H1 (cell line): Measurements from ENCODE around the gene EXT2.

ENCODE experiments used
- CBX8 ChIP-seq: fragments of 300-800, 300-1000 bp; sonication (generic); IDR thresholded peaks from 2 replicates; pipeline ENCODE4 v1.7.1; 2016; ENCODE audit warnings: low read depth, low read length, borderline replicate concordance
- CTCF ChIP-seq, 3 experiments: IDR thresholded peaks; 1 replicate in 2 of 3; 2 replicates in 1 of 3; pipeline versions ENCODE4 v1.5.1 to v1.6.1; 2011; ENCODE audit warnings: low read length in 3 of 3, mild to moderate bottlenecking in 3 of 3, inconsistent platforms in 2 of 3, low read depth in 1 of 3, moderate library complexity in 1 of 3; ENCODE audit not compliant: insufficient read depth in 1 of 3; ENCODE audit errors: control extremely low read depth in 1 of 3
- EGR1 ChIP-seq: IDR thresholded peaks from 2 replicates; pipeline ENCODE4 v1.6.1; 2011; ENCODE audit warnings: low read depth, low read length, borderline replicate concordance
- EP300 ChIP-seq, 2 experiments: IDR thresholded peaks; 1 replicate in 1 of 2; 2 replicates in 1 of 2; pipeline ENCODE4 v1.6.1; 2011 to 2012; ENCODE audit warnings: low read depth in 2 of 2, low read length in 2 of 2, mild to moderate bottlenecking in 2 of 2, borderline replicate concordance in 1 of 2, inconsistent platforms in 1 of 2, moderate library complexity in 1 of 2
- EZH2 ChIP-seq: fragments of 200-600 bp; sonication (generic); IDR thresholded peaks from 2 replicates; pipeline ENCODE4 v1.7.1; 2012; ENCODE audit warnings: low read depth, mild to moderate bottlenecking, moderate library complexity, low read length, inconsistent platforms; ENCODE audit not compliant: severe bottlenecking
- HDAC2 ChIP-seq, 2 experiments: fragments of 300-600 bp in 1 of 2; sonication (generic) in 1 of 2; IDR thresholded peaks; 2 replicates each; pipeline ENCODE4 v1.6.1; 2011 to 2012; ENCODE audit warnings: low read depth in 2 of 2, low read length in 2 of 2, mild to moderate bottlenecking in 2 of 2, moderate library complexity in 2 of 2, borderline replicate concordance in 1 of 2, inconsistent platforms in 1 of 2
- YY1 ChIP-seq: IDR thresholded peaks from 2 replicates; pipeline ENCODE4 v1.6.1; 2011; ENCODE audit warnings: low read depth, mild to moderate bottlenecking, low read length
- TF ChIP-seq, protein P1 (sequence below): IDR thresholded peaks from 2 replicates; pipeline ENCODE4 v1.6.1; 2012; ENCODE audit warnings: inconsistent platforms

- TF ChIP-seq EP300 (IDR thresholded peaks at IDR 0.05; ENCODE audit: borderline replicate concordance in 1 of 2, low read depth in 2 of 2, low read length in 2 of 2) (no peak), CBX8 (no peak), EZH2 (no peak), CTCF (IDR thresholded peaks at IDR 0.05; ENCODE audit: control extremely low read depth in 1 of 3, insufficient read depth in 1 of 3, low read depth in 1 of 3, low read length in 3 of 3) (no peak), EGR1 (no peak), HDAC2 (IDR thresholded peaks at IDR 0.05; ENCODE audit: borderline replicate concordance in 1 of 2, low read depth in 2 of 2, low read length in 2 of 2) (no peak), YY1 (no peak)
- TF ChIP-seq, protein P1, sequence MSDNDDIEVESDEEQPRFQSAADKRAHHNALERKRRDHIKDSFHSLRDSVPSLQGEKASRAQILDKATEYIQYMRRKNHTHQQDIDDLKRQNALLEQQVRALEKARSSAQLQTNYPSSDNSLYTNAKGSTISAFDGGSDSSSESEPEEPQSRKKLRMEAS, result no peak
Measured at GRCh38 chr11:44198146-44198724, 102.8 kb downstream of the EXT2 start.
